RWPE2 (cell line): ENCODE data around the gene KDM2B.

Source experiments
- ATAC-seq: fragments of 200-7000 bp; cut with Tn5 transposase; 3 replicates; pipeline ENCODE4 v1.9.1; 2021; ENCODE audit warnings: low read depth
- DNase-seq: peaks from one replicate; pipeline ENCODE4 v3.0.0-alpha.2; 2020; ENCODE audit warnings: low spot score
- H3K27ac ChIP-seq: fragments of 450-650 bp; 2 replicates; pipeline ENCODE4 v1.5.1; 2017; ENCODE audit warnings: mild to moderate bottlenecking; ENCODE audit not compliant: poor library complexity, severe bottlenecking
- H3K27me3 ChIP-seq: fragments of 250-450 bp; sonication (Bioruptor Pico); 2 replicates; pipeline ENCODE4 v1.5.1; 2021; ENCODE audit warnings: mild to moderate bottlenecking, moderate library complexity; ENCODE audit not compliant: insufficient read depth, poor library complexity, severe bottlenecking
- H3K36me3 ChIP-seq: fragments of 250-450 bp; sonication (Bioruptor Pico); 2 replicates; pipeline ENCODE4 v1.5.1; 2020; ENCODE audit warnings: low read depth, mild to moderate bottlenecking, moderate library complexity
- H3K4me1 ChIP-seq: fragments of 250-450 bp; sonication (Bioruptor Pico); 2 replicates; pipeline ENCODE4 v1.5.1; 2021; ENCODE audit warnings: mild to moderate bottlenecking, moderate library complexity; ENCODE audit not compliant: insufficient read depth, poor library complexity, severe bottlenecking
- H3K4me3 ChIP-seq: fragments of 250-450 bp; sonication (Bioruptor Pico); 2 replicates; pipeline ENCODE4 v1.5.1; 2021; ENCODE audit warnings: mild to moderate bottlenecking, moderate library complexity; ENCODE audit not compliant: severe bottlenecking
- H3K9me3 ChIP-seq: fragments of 250-450 bp; sonication (Bioruptor Pico); 2 replicates; pipeline ENCODE4 v1.5.1; 2021; ENCODE audit warnings: mild to moderate bottlenecking, moderate library complexity; ENCODE audit not compliant: severe bottlenecking
- TF ChIP-seq, protein P1 (sequence below): fragments of 450-650 bp; IDR thresholded peaks from one replicate; pipeline ENCODE4 v1.5.1; 2017; ENCODE audit warnings: mild to moderate bottlenecking, moderate library complexity; ENCODE audit not compliant: poor library complexity, severe bottlenecking

Gene KDM2B

DNA sequence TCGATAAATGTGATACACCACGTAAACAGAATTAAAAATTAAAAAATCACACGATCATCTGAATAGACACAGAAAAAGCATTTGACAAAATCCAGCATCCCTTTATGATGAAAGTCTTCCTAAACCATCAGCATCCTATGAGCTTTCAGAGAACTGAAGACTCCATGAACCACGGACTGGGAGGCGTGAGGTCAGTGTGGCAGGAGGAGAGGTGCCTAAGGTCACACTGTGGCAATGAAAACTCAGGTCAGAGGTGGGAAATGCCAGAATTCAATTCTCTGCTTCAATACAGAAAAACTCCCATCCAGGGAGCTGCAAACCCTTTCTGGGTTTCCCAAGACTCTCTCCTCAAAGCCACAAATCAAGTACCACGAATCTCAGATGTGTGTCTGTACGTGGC is 51.6 kb downstream of the KDM2B start:
- H3K27me3 ChIP-seq = no peaks in the 10 kb centered on the region
- no peaks in the 10 kb centered on the region for H3K4me1 ChIP-seq
- no peak overlapping the region for H3K27ac ChIP-seq
- DNase-seq (no peak), ATAC-seq (no peak)
- no peaks in the 10 kb centered on the region for H3K9me3 ChIP-seq
- TF ChIP-seq, protein P1, sequence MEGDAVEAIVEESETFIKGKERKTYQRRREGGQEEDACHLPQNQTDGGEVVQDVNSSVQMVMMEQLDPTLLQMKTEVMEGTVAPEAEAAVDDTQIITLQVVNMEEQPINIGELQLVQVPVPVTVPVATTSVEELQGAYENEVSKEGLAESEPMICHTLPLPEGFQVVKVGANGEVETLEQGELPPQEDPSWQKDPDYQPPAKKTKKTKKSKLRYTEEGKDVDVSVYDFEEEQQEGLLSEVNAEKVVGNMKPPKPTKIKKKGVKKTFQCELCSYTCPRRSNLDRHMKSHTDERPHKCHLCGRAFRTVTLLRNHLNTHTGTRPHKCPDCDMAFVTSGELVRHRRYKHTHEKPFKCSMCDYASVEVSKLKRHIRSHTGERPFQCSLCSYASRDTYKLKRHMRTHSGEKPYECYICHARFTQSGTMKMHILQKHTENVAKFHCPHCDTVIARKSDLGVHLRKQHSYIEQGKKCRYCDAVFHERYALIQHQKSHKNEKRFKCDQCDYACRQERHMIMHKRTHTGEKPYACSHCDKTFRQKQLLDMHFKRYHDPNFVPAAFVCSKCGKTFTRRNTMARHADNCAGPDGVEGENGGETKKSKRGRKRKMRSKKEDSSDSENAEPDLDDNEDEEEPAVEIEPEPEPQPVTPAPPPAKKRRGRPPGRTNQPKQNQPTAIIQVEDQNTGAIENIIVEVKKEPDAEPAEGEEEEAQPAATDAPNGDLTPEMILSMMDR = no peak
- H3K36me3 ChIP-seq = 0 out of 2 replicates have a peak, but pooled peaks cover 3% of the 10 kb centered on the region
- no peak overlapping the region for H3K4me3 ChIP-seq

DNA sequence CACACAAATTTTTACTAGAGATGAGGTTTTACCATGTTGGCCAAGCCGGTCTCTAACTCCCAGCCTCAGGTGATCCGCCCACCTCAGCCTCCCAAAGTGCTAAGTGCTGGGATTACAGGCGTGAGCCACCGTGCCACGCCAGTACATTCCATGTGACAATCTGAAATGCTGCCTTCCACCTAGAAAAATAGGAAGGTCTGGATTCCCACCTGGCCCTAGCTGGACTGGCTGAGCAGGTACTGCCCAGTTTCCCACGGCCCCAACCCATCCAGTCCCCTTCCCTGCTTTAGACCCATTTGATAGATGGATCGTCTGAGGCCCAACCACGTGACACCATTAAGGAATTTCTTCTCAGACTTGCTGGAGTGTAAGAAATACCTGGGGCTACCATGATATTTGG is 55.4 kb downstream of the KDM2B start:
- Histone ChIP-seq H3K36me3 (no peaks in the 10 kb centered on the region), H3K4me1 (no peaks in the 10 kb centered on the region), H3K27me3 (no peaks in the 10 kb centered on the region), H3K4me3 (no peak overlapping the region), H3K9me3 (no peaks in the 10 kb centered on the region), H3K27ac (no peak overlapping the region)
- TF ChIP-seq, protein P1 = no peak
- DNase-seq = no peak
- no peak for ATAC-seq

DNA sequence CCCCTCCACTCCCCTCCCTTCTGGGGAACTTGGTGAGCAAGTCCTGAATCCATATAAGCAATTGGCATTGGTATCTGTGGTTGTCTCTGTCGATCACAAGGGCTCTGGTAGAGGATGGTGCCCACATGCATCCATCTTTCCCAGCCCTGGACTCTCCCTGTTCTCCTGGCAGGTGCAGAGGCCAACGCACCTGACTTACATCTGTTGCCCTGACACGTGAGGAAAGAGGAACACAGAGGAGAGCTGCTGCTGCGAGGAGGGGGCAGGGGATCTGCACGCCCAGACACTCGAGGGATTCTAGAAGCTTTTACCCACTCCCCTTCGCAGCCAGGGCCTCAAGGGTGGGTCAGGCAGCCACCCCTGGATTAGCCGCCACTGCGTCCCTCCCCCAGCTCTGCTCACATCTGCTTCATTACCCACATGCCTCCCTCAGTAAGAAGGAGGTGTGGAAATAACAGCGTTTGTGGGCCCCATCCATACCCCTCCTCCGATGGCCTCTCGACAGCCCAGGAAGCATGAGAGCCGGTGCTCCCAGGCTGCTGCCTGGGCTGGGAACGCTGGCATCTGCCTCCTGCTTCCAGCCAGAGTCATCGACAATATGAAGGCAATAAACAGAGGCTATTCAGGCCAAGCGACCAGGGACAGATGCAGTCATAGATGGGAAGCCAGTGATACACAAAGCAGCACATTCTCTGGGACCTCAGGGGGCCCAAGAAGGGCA is 56.5 kb downstream of the KDM2B start:
- no peaks in the 10 kb centered on the region for H3K36me3 ChIP-seq
- H3K4me3 ChIP-seq = no peak overlapping the region
- H3K4me1 ChIP-seq = no peaks in the 10 kb centered on the region
- no peak overlapping the region for H3K27ac ChIP-seq
- no peaks in the 10 kb centered on the region for H3K9me3 ChIP-seq
- DNase-seq (no peak), ATAC-seq (no peak)
- H3K27me3 ChIP-seq = no peaks in the 10 kb centered on the region
- TF ChIP-seq, protein P1 = no peak

DNA sequence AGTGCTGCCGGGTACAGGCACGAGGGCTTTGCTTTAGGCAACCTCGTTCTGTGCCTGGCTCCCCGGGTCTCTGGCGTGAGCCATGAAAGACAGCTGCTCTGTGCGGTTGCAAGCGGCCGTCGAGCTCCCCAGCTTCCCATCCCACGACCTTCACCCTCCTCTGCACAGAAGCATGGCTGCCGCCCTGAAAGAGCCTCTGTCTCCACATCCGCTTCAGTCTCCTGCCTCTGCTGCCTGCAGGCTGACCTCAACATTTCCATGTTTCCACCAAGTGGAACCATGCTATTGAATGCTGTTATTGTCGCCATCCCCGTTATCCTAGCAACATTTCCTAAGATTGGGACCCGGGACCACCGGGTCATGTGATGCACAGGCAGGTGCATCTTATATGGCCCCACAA is 57.1 kb downstream of the KDM2B start:
- H3K27me3 ChIP-seq = no peaks in the 10 kb centered on the region
- ATAC-seq = no peak
- no peak for DNase-seq
- no peaks in the 10 kb centered on the region for H3K4me1 ChIP-seq
- no peak overlapping the region for H3K4me3 ChIP-seq
- H3K9me3 ChIP-seq = no peaks in the 10 kb centered on the region
- no peak overlapping the region for H3K27ac ChIP-seq
- TF ChIP-seq, protein P1 = no peak
- no peaks in the 10 kb centered on the region for H3K36me3 ChIP-seq

DNA sequence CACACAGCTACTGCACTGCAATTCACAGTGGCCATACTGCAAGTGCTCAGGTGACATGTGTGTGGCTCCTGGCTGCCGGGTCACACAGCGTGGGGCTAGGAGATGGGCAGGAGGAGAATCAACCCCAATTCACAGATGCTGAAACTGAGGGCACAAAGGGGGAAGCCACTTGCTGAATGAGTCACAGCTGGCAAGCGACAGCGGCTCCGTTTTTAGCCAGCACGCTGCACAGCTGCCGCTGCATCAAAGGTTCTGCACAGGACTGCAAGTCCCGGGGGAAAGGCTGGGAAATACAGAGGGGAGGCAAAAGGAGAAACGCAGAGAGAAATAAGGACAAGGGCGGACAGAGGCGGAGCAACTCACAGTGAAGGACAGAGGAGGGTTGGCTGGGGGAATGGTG is 57.9 kb downstream of the KDM2B start:
- TF ChIP-seq, protein P1 = no peak
- H3K27me3 ChIP-seq = no peaks in the 10 kb centered on the region
- no peak for DNase-seq
- no peak for ATAC-seq
- H3K4me3 ChIP-seq = no peak overlapping the region
- H3K9me3 ChIP-seq = no peaks in the 10 kb centered on the region
- H3K36me3 ChIP-seq = no peaks in the 10 kb centered on the region
- H3K27ac ChIP-seq = no peak overlapping the region
- no peaks in the 10 kb centered on the region for H3K4me1 ChIP-seq
